HG03469 (cell line): Measurements from ENCODE around the gene TTLL5.

ENCODE experiments used
- ATAC-seq: cut with Tn5 transposase; IDR thresholded peaks from one replicate; pipeline ENCODE4 v1.9.1; 2021; ENCODE audit warnings: mild to moderate bottlenecking, moderate library complexity, moderate number of reproducible peaks; ENCODE audit not compliant: unreplicated experiment

TTLL5 gene

GRCh38 chr14:75982266-75983018 lies 321.4 kb downstream of the TTLL5 start:
- no peak for ATAC-seq

GRCh38 chr14:75983019-75983358 lies 321.9 kb downstream of the TTLL5 start:
- ATAC-seq, result no peak

GRCh38 chr14:75984674-75985073 lies 323.6 kb downstream of the TTLL5 start:
- ATAC-seq, result no peak

- ATAC-seq, result no peak
These were observed 324.8 kb downstream of the TTLL5 start, which contains the start of gene IFT43 for GRCh38 chr14:75985618-75986438. Gene IFT43, plus strand, starts transcription at chr14:75985763. Its CDS starts 24 bp downstream, at chr14:75985787.

- ATAC-seq, result no peak
These were observed 325.4 kb downstream of the TTLL5 start for GRCh38 chr14:75986439-75986765.

- ATAC-seq, result no peak
These were observed 326.3 kb downstream of the TTLL5 start for GRCh38 chr14:75987201-75987970.

- ATAC-seq, result no peak
These were observed 328.1 kb downstream of the TTLL5 start for GRCh38 chr14:75989134-75989533.

- ATAC-seq, result no peak
These were observed 329.3 kb downstream of the TTLL5 start for GRCh38 chr14:75990297-75990696.

GRCh38 chr14:75991753-75992152 lies 330.7 kb downstream of the TTLL5 start:
- ATAC-seq, result no peak

- ATAC-seq, result no peak
These were observed 332.6 kb downstream of the TTLL5 start for GRCh38 chr14:75993567-75994041.

- ATAC-seq, result no peak
These were observed 334.5 kb downstream of the TTLL5 start for GRCh38 chr14:75995372-75996041.

- no peak for ATAC-seq
These were observed 335.4 kb downstream of the TTLL5 start for GRCh38 chr14:75996488-75996887.

- ATAC-seq, result no peak
These were observed 338.6 kb downstream of the TTLL5 start for GRCh38 chr14:75999511-76000190.

- no peak for ATAC-seq
These were observed 341.3 kb downstream of the TTLL5 start for GRCh38 chr14:76002383-76002782.
